Measurements from ENCODE around the gene HCN2.

Gene HCN2

GRCh38 chr19:639253-640160 lies 49.8 kb downstream of the HCN2 start, which contains the start of gene FGF22 (continued):
- TF ChIP-seq ZNF518A (tag by site-specific recombination; conservative IDR thresholded peaks at IDR 0.05; ENCODE audit: low read depth): no peak
- TF ChIP-seq PATZ1 (tag by site-specific recombination; IDR thresholded peaks at IDR 0.05): peak; percentile 47
- TF ChIP-seq ZNF398 (tag by site-specific recombination; IDR thresholded peaks at IDR 0.05): 0 out of 2 replicates have a peak, but pooled peaks have one; percentile 23
- no peak for TF ChIP-seq SALL2 (tag by site-specific recombination; IDR thresholded peaks at IDR 0.05; ENCODE audit: borderline replicate concordance)
- TF ChIP-seq KLF8 (tag by site-specific recombination; IDR thresholded peaks at IDR 0.05): peak; percentile 57; the same call in 1 of the 2 replicates
- TF ChIP-seq PRDM2 (tag by site-specific recombination; IDR thresholded peaks at IDR 0.05; ENCODE audit: borderline replicate concordance): no peak
- no peak for TF ChIP-seq ZNF639 (tag by site-specific recombination; IDR thresholded peaks at IDR 0.05)
- TF ChIP-seq ZNF155 (tag by site-specific recombination; IDR thresholded peaks at IDR 0.05): no peak
- no peak for TF ChIP-seq TRIM28 (IDR thresholded peaks at IDR 0.05; ENCODE audit: borderline replicate concordance, low read length)
- no peak for TF ChIP-seq ZNF704 (tag by site-specific recombination; IDR thresholded peaks at IDR 0.05)
- no peak for TF ChIP-seq OVOL3 (tag by site-specific recombination; IDR thresholded peaks at IDR 0.05)
- TF ChIP-seq KLF17 (tag by site-specific recombination; IDR thresholded peaks at IDR 0.05): peak; percentile 40; the same call in 1 of the 2 replicates
- TF ChIP-seq EGR2 (tag by site-specific recombination; IDR thresholded peaks at IDR 0.05; ENCODE audit: low read depth): peak; percentile 83
- no peak for TF ChIP-seq ZNF132 (tag by site-specific recombination; IDR thresholded peaks at IDR 0.05; ENCODE audit: borderline replicate concordance)
- TF ChIP-seq YY2 (tag by site-specific recombination; IDR thresholded peaks at IDR 0.05): no peak
- TF ChIP-seq ZNF48 (tag by site-specific recombination; IDR thresholded peaks at IDR 0.05): no peak
- no peak for TF ChIP-seq ZNF394 (tag by site-specific recombination; IDR thresholded peaks at IDR 0.05; ENCODE audit: borderline replicate concordance)
- TF ChIP-seq ZSCAN23 (tag by site-specific recombination; IDR thresholded peaks at IDR 0.05): no peak
